Measurements from ENCODE around the gene LAMA2. TPM values are rescaled to one million over a fixed set of nuclear protein-coding genes. Genes with fewer than 3 reads are reported as not detected.

Gene LAMA2
- total RNA-seq, 1 donor from 2014 or later, result 54.0 TPM

GRCh38 chr6:129359811-129360681, 477.1 kb downstream of the LAMA2 start:
- Mint-ChIP-seq H3K27me3 (peaks cover 3% of the 10 kb centered on the region), H3K9me3 (no peaks in the 10 kb centered on the region), H3K4me1 (ENCODE audit: unreplicated experiment) (no peaks in the 10 kb centered on the region), H3K4me3 (no peak overlapping the region), H3K36me3 (peaks cover 6% of the 10 kb centered on the region), H3K27ac (no peak overlapping the region)
- TF ChIP-seq CTCF (conservative IDR thresholded peaks at IDR 0.05), result no peak
- no peak for DNase-seq (ENCODE audit: extremely low spot score, unreplicated experiment)

GRCh38 chr6:129360682-129360955, 477.7 kb downstream of the LAMA2 start:
- Mint-ChIP-seq H3K4me3 (no peak overlapping the region), H3K27me3 (peaks cover 3% of the 10 kb centered on the region), H3K36me3 (peaks cover 6% of the 10 kb centered on the region), H3K27ac (no peak overlapping the region), H3K4me1 (ENCODE audit: unreplicated experiment) (no peaks in the 10 kb centered on the region), H3K9me3 (no peaks in the 10 kb centered on the region)
- no peak for TF ChIP-seq CTCF (conservative IDR thresholded peaks at IDR 0.05)
- DNase-seq (ENCODE audit: extremely low spot score, unreplicated experiment), result no peak

- Mint-ChIP-seq H3K4me1 (ENCODE audit: unreplicated experiment) (peaks cover 4% of the 10 kb centered on the region), H3K27ac (no peak overlapping the region), H3K27me3 (peaks cover 5% of the 10 kb centered on the region), H3K9me3 (no peaks in the 10 kb centered on the region), H3K36me3 (peaks cover 6% of the 10 kb centered on the region), H3K4me3 (no peak overlapping the region)
- TF ChIP-seq CTCF (conservative IDR thresholded peaks at IDR 0.05), result no peak
- no peak for DNase-seq (ENCODE audit: extremely low spot score, unreplicated experiment)
Measured at GRCh38 chr6:129364037-129364436, 481.1 kb downstream of the LAMA2 start.

- peaks cover 5% of the 10 kb centered on the region for H3K27me3 Mint-ChIP-seq
- peaks cover 6% of the 10 kb centered on the region for H3K36me3 Mint-ChIP-seq
- no peak overlapping the region for H3K4me3 Mint-ChIP-seq
- no peak for DNase-seq (ENCODE audit: extremely low spot score, unreplicated experiment)
- H3K9me3 Mint-ChIP-seq, result no peaks in the 10 kb centered on the region
- peaks cover 8% of the 10 kb centered on the region for H3K4me1 Mint-ChIP-seq (ENCODE audit: unreplicated experiment)
- H3K27ac Mint-ChIP-seq, result no peak overlapping the region
- TF ChIP-seq CTCF (conservative IDR thresholded peaks at IDR 0.05), result no peak
Measured at GRCh38 chr6:129364767-129365166, 481.8 kb downstream of the LAMA2 start.

GRCh38 chr6:129368076-129368475, 485.1 kb downstream of the LAMA2 start:
- H3K36me3 Mint-ChIP-seq, result no peaks in the 10 kb centered on the region

More at GRCh38 chr6:129368076-129368475, 485.1 kb downstream of the LAMA2 start:
- Mint-ChIP-seq H3K9me3 (no peaks in the 10 kb centered on the region), H3K27ac (no peak overlapping the region), H3K4me3 (no peak overlapping the region), H3K27me3 (peaks cover 7% of the 10 kb centered on the region), H3K4me1 (ENCODE audit: unreplicated experiment) (peaks cover 8% of the 10 kb centered on the region)
- no peak for TF ChIP-seq CTCF (conservative IDR thresholded peaks at IDR 0.05)
- no peak for DNase-seq (ENCODE audit: extremely low spot score, unreplicated experiment)

Measured in type B pancreatic cell (in vitro differentiated cells).